Measurements from ENCODE around the gene CCDC33.
A peak's percentile ranks its signal among the peaks of the same experiment; 100 is the strongest.

The CCDC33 gene

GRCh38 chr15:74384881-74385643 lies 148.9 kb downstream of the CCDC33 start:
- peak; percentile 38 for DNase-seq

- DNase-seq = no peak
These were observed 149.6 kb downstream of the CCDC33 start for GRCh38 chr15:74385733-74386132.

Measured in NCI-H526 treated with DMSO at 0.1 percent for 48 hours (cell line).